Measurements from ENCODE around the gene MYO7A. TPM values are rescaled to one million over a fixed set of nuclear protein-coding genes. Genes with fewer than 3 reads are reported as not detected.

Gene MYO7A
- total RNA-seq, 1 donor from 2014 or later = 5.5 TPM

DNA sequence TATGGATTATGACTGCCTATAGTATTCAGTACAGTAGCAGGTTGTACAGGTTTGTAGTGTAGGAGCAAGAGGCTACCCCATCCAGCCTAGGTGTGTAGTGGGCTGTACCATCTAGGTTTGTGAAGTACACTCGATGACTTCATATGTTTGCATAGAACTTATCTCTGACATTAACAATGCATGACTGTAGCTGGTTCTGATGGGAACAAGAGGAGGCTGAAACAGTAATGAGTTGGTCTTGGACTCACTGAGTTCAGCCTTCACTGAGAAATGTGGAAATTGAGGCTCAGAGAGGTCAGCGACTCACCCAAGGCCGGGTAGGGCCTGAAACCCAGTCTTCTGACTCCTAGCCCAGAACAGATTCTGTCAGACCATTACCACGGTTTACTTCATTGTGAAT lies 13.0 kb downstream of the MYO7A start:
- H3K27ac ChIP-seq = no peak overlapping the region
- peak; percentile 71 to 87 for ATAC-seq
- no peak overlapping the region for H3K4me3 ChIP-seq
- TF ChIP-seq, protein P1, sequence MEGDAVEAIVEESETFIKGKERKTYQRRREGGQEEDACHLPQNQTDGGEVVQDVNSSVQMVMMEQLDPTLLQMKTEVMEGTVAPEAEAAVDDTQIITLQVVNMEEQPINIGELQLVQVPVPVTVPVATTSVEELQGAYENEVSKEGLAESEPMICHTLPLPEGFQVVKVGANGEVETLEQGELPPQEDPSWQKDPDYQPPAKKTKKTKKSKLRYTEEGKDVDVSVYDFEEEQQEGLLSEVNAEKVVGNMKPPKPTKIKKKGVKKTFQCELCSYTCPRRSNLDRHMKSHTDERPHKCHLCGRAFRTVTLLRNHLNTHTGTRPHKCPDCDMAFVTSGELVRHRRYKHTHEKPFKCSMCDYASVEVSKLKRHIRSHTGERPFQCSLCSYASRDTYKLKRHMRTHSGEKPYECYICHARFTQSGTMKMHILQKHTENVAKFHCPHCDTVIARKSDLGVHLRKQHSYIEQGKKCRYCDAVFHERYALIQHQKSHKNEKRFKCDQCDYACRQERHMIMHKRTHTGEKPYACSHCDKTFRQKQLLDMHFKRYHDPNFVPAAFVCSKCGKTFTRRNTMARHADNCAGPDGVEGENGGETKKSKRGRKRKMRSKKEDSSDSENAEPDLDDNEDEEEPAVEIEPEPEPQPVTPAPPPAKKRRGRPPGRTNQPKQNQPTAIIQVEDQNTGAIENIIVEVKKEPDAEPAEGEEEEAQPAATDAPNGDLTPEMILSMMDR (IDR thresholded peaks at IDR 0.05) = no peak
- H3K9me3 ChIP-seq = no peaks in the 10 kb centered on the region
- intact Hi-C loops (cut with DNase I) = no loop called here
- DNase-seq = no peak
- peaks cover 22% of the 10 kb centered on the region for H3K27me3 ChIP-seq (ENCODE audit: low read depth)
- H3K4me1 ChIP-seq = no peaks in the 10 kb centered on the region
- no peaks in the 10 kb centered on the region for H3K36me3 ChIP-seq

DNA sequence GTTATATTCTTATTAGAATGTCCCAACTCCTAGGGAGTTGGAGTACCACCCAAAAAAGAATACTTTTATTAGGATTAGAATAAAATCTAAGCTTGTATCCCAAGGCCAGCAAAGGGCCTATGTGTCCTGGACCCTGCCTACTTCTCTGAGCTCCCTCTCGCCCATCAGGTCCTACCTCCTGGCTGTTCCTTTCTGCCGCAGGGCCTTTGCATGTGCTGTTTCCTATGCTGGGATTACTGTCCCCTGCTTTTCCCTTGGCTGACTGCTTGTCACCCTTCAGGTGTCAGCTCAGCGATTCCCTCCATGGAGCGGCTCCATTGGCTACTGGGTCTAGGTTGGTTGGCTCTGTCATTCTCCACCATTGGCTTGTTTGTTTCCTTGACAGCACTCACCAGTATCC lies 13.4 kb downstream of the MYO7A start:
- DNase-seq (no peak), ATAC-seq (no peak)
- H3K27ac ChIP-seq = no peak overlapping the region
- no peak overlapping the region for H3K4me3 ChIP-seq
- TF ChIP-seq, protein P1 (IDR thresholded peaks at IDR 0.05) = no peak
- intact Hi-C loops (cut with DNase I) = no loop called here
- H3K27me3 ChIP-seq (ENCODE audit: low read depth) = peaks cover 22% of the 10 kb centered on the region
- no peaks in the 10 kb centered on the region for H3K36me3 ChIP-seq
- H3K4me1 ChIP-seq = no peaks in the 10 kb centered on the region
- H3K9me3 ChIP-seq = no peaks in the 10 kb centered on the region

DNA sequence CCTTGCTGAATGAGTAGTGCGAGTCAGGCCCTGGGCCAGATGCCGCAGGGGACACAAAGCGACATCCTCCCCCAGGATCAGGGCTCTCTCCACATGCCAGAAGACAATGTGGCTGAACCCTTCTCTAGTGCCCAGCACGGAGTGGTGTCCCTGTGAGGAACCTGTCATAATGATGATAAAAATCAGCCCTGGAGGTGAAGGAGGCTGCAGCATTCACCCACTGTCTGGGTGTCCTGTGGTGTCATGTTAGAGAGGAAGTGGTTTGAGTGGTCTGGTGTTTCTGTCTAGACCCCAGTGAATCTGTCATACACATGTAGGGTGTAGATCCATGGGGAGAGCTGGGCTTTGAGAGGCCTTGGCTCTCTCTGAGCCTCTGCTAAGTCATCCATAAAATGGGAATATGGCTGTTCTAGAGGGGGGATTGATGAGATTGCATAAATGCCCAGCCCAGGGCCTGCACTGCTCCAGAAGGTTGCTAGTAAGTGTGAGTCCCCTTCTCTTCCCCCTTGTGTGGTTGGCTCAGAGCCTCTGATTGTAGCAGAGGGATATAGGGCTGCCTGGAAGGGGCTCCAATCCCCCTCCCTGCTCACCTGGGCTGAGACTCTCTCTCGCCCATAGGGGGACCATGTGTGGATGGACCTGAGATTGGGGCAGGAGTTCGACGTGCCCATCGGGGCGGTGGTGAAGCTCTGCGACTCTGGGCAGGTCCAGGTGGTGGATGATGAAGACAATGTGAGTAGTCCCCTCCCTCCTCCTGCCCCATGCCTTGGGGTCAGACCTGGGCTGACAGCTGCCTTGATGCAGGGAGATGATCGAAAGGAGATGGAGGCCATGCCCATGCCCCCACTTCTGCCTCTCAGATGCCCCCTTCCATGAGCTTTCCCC lies 14.3 kb downstream of the MYO7A start:
- Histone ChIP-seq H3K4me3 (no peak overlapping the region), H3K9me3 (no peaks in the 10 kb centered on the region), H3K27ac (no peak overlapping the region), H3K4me1 (no peaks in the 10 kb centered on the region), H3K36me3 (no peaks in the 10 kb centered on the region), H3K27me3 (ENCODE audit: low read depth) (peaks cover 18% of the 10 kb centered on the region)
- ATAC-seq (no peak), DNase-seq (peak; percentile 35)
- TF ChIP-seq, protein P1 (IDR thresholded peaks at IDR 0.05) = no peak
- intact Hi-C loops (cut with DNase I) = no loop called here

DNA sequence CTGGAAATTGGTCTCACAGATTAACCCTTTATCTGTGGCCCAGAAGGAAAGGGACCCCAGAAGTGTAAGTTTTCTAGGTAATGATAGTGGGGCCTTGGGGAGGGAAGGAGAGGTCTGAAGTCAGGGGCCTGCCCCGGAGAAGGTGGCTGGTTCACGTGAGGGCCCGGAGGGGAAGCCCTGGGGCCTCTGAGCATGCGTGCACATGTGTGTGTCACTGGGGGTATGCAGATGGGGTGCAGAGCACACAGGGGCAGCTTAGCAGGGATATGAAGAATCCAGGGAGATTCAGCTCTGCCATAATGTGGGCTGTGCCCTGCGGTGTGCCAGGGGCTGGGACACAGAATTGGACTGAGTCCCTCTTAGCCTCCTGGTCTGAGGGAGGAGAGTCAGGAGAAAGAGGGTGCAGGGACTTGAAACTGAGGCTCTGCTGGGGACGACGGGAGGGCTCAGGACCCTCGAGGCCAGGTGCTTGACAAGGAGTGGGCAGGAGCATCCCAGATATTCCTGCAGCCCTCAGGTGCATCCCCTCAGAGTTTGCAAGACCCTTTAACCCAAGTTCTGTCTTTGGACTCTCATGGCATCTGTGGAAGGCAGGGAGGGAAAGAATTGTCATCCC lies 15.5 kb downstream of the MYO7A start:
- Histone ChIP-seq H3K27ac (no peak overlapping the region), H3K9me3 (no peaks in the 10 kb centered on the region), H3K27me3 (ENCODE audit: low read depth) (peaks cover 14% of the 10 kb centered on the region), H3K36me3 (no peaks in the 10 kb centered on the region), H3K4me3 (no peak overlapping the region), H3K4me1 (no peaks in the 10 kb centered on the region)
- intact Hi-C loops (cut with DNase I) = no loop called here
- ATAC-seq (no peak), DNase-seq (no peak)
- TF ChIP-seq, protein P1 (IDR thresholded peaks at IDR 0.05) = no peak

DNA sequence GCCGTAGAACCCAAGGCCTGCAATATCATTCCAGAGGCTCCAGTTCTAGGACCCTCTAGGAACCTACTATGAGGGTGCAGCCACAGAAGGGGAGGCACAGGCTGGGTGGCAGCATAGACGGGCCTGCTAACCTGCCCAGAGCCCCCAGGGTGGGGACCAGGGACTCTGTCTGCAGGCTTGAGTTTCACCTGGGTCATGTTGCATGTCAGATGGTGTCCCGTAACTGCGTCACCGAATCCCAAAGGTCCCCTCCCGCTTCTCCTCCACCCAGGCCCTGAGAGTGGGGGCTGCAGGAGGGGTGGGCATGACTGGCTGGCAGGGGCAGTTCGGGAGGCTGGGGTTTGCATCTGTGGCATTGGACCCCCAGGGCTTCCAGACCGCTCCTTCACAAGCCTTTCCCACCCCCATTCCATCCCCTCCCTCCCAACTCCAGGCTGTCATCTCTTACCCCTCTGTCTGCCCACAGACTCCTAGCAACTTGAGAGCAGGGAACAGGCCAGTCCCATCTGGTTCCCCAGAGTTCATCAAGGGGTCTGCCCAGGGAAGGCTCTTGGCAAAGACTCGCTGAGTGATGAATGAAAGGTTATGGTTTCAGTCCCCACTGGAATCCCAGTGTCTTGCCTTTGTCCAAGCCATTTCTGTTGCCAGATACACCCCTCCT lies 16.3 kb downstream of the MYO7A start:
- H3K4me3 ChIP-seq = no peak overlapping the region
- intact Hi-C loops (cut with DNase I) = no loop called here
- ATAC-seq = no peak
- H3K36me3 ChIP-seq = no peaks in the 10 kb centered on the region
- DNase-seq = no peak
- peaks cover 7% of the 10 kb centered on the region for H3K27me3 ChIP-seq (ENCODE audit: low read depth)
- no peaks in the 10 kb centered on the region for H3K4me1 ChIP-seq
- no peaks in the 10 kb centered on the region for H3K9me3 ChIP-seq
- TF ChIP-seq, protein P1 (IDR thresholded peaks at IDR 0.05) = no peak
- no peak overlapping the region for H3K27ac ChIP-seq
